Measurements from ENCODE around the gene PRND.

GRCh38 chr20:4677846-4678245 is 43.9 kb upstream of the PRND start:
- TF ChIP-seq POLR2A (IDR thresholded peaks at IDR 0.05; ENCODE audit: low read length) (no peak), CTCF (IDR thresholded peaks at IDR 0.05) (no peak), REST (IDR thresholded peaks at IDR 0.05) (no peak)

Data from A549 (cell line).